ENCODE measurements around the gene PRKD1. TPM values are rescaled to one million over a fixed set of nuclear protein-coding genes. Genes with fewer than 3 reads are reported as not detected.

PRKD1 gene
- total RNA-seq, 1 experiment from 2014 or later, result not detected

DNA sequence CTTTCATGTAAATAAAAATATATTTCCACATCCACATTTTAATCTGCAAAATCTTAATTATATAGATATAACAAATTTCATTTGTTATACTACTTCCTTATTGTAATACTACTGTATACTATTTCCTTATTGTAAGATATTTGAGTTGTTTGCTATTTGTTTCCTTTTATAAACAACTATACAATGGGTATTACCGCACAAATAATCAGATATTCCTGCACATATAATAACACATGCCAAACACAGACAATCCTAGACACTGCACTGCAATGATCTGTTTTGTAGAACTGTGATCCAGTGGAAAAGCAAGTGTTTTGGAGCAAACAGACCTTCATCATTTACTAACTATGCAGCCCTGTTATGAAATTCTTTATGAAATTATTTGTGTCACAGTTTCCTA is 30.5 kb downstream of the PRKD1 start:
- Histone ChIP-seq H2AFZ (ENCODE audit: low read depth, low read length, poor library complexity, severe bottlenecking) (no peak overlapping the region), H3K27me3 (ENCODE audit: insufficient read depth, low read length) (no peaks in the 10 kb centered on the region), H3K9me3 (ENCODE audit: control insufficient read depth in 1 of 2, insufficient read depth in 1 of 2, low read depth in 1 of 2, low read length in 2 of 2) (peaks cover 8 to 34% of the 10 kb centered on the region in 2 experiments; a peak in 3 of 4 replicates), H3K36me3 (ENCODE audit: control insufficient read depth in 1 of 2, insufficient read depth in 2 of 2, low read length in 2 of 2) (no peaks in the 10 kb centered on the region), H3K4me2 (ENCODE audit: low read length) (no peak overlapping the region), H3K79me2 (ENCODE audit: insufficient read depth, low read length) (no peaks in the 10 kb centered on the region), H4K20me1 (ENCODE audit: insufficient read depth) (no peaks in the 10 kb centered on the region), H3K9me2 (ENCODE audit: insufficient read depth) (no peaks in the 10 kb centered on the region), H3K4me1 (ENCODE audit: control insufficient read depth in 1 of 2, insufficient read depth in 2 of 2, low read length in 2 of 2) (no peaks in the 10 kb centered on the region), H3K4me3 (replicated peaks in 1 of 2; ENCODE audit: low read depth in 1 of 2, low read length in 2 of 2) (no peak overlapping the region), H3K9ac (ENCODE audit: low read length) (no peak overlapping the region), H3K27ac (ENCODE audit: low read depth, low read length) (no peak overlapping the region)
- CTCF ChIA-PET, result no interaction called here
- intact Hi-C loops (cut with micrococcal nuclease), result no loop called here
- TF ChIP-seq POLR2A (IDR thresholded peaks at IDR 0.05; ENCODE audit: borderline replicate concordance, extremely low read depth, insufficient read depth, insufficient read length), result no peak
- TF ChIP-seq SRF (IDR thresholded peaks at IDR 0.05; ENCODE audit: low read depth), result no peak
- TF ChIP-seq POLR2AphosphoS5 (IDR thresholded peaks at IDR 0.05; ENCODE audit: low read depth, low read length), result no peak
- no peak for TF ChIP-seq ELF1 (IDR thresholded peaks at IDR 0.05; ENCODE audit: borderline replicate concordance, low read depth)
- TF ChIP-seq EZH2phosphoT487 (IDR thresholded peaks at IDR 0.05; ENCODE audit: borderline replicate concordance), result no peak
- TF ChIP-seq, protein P1, sequence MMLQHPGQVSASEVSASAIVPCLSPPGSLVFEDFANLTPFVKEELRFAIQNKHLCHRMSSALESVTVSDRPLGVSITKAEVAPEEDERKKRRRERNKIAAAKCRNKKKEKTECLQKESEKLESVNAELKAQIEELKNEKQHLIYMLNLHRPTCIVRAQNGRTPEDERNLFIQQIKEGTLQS (IDR thresholded peaks at IDR 0.05), result no peak
- no peak for TF ChIP-seq EGR1 (IDR thresholded peaks at IDR 0.05; ENCODE audit: low read depth)
- TF ChIP-seq, protein P2, sequence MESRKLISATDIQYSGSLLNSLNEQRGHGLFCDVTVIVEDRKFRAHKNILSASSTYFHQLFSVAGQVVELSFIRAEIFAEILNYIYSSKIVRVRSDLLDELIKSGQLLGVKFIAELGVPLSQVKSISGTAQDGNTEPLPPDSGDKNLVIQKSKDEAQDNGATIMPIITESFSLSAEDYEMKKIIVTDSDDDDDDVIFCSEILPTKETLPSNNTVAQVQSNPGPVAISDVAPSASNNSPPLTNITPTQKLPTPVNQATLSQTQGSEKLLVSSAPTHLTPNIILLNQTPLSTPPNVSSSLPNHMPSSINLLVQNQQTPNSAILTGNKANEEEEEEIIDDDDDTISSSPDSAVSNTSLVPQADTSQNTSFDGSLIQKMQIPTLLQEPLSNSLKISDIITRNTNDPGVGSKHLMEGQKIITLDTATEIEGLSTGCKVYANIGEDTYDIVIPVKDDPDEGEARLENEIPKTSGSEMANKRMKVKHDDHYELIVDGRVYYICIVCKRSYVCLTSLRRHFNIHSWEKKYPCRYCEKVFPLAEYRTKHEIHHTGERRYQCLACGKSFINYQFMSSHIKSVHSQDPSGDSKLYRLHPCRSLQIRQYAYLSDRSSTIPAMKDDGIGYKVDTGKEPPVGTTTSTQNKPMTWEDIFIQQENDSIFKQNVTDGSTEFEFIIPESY (IDR thresholded peaks at IDR 0.05; ENCODE audit: extremely low read depth, insufficient replicate concordance, low read length), result no peak
- TF ChIP-seq ZFX (IDR thresholded peaks at IDR 0.05), result no peak
- no peak for TF ChIP-seq FOSL1 (IDR thresholded peaks at IDR 0.05; ENCODE audit: low read depth)
- no peak for TF ChIP-seq JUND (IDR thresholded peaks at IDR 0.05)
- TF ChIP-seq CBX3 (IDR thresholded peaks at IDR 0.05; ENCODE audit: low read depth), result no peak
- TF ChIP-seq SIN3A (IDR thresholded peaks at IDR 0.05; ENCODE audit: low read depth), result no peak
- no peak for TF ChIP-seq TCF7L2 (IDR thresholded peaks at IDR 0.05; ENCODE audit: borderline replicate concordance, extremely low read depth, insufficient read depth, insufficient read length)
- TF ChIP-seq, protein P3, sequence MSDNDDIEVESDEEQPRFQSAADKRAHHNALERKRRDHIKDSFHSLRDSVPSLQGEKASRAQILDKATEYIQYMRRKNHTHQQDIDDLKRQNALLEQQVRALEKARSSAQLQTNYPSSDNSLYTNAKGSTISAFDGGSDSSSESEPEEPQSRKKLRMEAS (IDR thresholded peaks at IDR 0.05), result no peak
- TF ChIP-seq, protein P4, sequence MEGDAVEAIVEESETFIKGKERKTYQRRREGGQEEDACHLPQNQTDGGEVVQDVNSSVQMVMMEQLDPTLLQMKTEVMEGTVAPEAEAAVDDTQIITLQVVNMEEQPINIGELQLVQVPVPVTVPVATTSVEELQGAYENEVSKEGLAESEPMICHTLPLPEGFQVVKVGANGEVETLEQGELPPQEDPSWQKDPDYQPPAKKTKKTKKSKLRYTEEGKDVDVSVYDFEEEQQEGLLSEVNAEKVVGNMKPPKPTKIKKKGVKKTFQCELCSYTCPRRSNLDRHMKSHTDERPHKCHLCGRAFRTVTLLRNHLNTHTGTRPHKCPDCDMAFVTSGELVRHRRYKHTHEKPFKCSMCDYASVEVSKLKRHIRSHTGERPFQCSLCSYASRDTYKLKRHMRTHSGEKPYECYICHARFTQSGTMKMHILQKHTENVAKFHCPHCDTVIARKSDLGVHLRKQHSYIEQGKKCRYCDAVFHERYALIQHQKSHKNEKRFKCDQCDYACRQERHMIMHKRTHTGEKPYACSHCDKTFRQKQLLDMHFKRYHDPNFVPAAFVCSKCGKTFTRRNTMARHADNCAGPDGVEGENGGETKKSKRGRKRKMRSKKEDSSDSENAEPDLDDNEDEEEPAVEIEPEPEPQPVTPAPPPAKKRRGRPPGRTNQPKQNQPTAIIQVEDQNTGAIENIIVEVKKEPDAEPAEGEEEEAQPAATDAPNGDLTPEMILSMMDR (IDR thresholded peaks at IDR 0.05 in 2 of 3, conservative IDR thresholded peaks at IDR 0.05 in 1 of 3; ENCODE audit: borderline replicate concordance in 1 of 3, insufficient read depth in 1 of 3, low read depth in 2 of 3, low read length in 2 of 3), result no peak
- TF ChIP-seq, protein P5, sequence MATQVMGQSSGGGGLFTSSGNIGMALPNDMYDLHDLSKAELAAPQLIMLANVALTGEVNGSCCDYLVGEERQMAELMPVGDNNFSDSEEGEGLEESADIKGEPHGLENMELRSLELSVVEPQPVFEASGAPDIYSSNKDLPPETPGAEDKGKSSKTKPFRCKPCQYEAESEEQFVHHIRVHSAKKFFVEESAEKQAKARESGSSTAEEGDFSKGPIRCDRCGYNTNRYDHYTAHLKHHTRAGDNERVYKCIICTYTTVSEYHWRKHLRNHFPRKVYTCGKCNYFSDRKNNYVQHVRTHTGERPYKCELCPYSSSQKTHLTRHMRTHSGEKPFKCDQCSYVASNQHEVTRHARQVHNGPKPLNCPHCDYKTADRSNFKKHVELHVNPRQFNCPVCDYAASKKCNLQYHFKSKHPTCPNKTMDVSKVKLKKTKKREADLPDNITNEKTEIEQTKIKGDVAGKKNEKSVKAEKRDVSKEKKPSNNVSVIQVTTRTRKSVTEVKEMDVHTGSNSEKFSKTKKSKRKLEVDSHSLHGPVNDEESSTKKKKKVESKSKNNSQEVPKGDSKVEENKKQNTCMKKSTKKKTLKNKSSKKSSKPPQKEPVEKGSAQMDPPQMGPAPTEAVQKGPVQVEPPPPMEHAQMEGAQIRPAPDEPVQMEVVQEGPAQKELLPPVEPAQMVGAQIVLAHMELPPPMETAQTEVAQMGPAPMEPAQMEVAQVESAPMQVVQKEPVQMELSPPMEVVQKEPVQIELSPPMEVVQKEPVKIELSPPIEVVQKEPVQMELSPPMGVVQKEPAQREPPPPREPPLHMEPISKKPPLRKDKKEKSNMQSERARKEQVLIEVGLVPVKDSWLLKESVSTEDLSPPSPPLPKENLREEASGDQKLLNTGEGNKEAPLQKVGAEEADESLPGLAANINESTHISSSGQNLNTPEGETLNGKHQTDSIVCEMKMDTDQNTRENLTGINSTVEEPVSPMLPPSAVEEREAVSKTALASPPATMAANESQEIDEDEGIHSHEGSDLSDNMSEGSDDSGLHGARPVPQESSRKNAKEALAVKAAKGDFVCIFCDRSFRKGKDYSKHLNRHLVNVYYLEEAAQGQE (IDR thresholded peaks at IDR 0.05; ENCODE audit: low read depth), result no peak
- no peak for TF ChIP-seq SP1 (IDR thresholded peaks at IDR 0.05; ENCODE audit: low read depth)
- TF ChIP-seq YY1 (IDR thresholded peaks at IDR 0.05; ENCODE audit: extremely low read depth, insufficient replicate concordance, low read depth, low read length), result no peak
- DNase-seq (ENCODE audit: low read depth, low spot score) (no peak), ATAC-seq (no peak)
- POLR2A ChIA-PET, result no interaction called here
- no TSS peak for BruUV-seq (replicated peaks)
- RAD21 ChIA-PET (ENCODE audit: low non-redundant PET in 1 of 2, low total read pairs in 2 of 2, uncharacterized antibody in 2 of 2, unreplicated experiment in 2 of 2), result no interaction called here

Data from HCT116 (cell line).